SJCRH30 (cell line): Measurements from ENCODE around the gene PAK1IP1. TPM values are rescaled to one million over a fixed set of nuclear protein-coding genes. Genes with fewer than 3 reads are reported as not detected.
"Not testable (repeated sequence)": the region's sequence is repeated elsewhere in the genome, so short reads cannot be mapped to it uniquely, and the experiment has no call there.

Experiments
- DNase-seq, 2 experiments: peaks; one replicate each; pipeline ENCODE4 v3.0.0-alpha.2; 2015 to 2020
- H3K27ac ChIP-seq: fragments of 250-450 bp; sonication (Bioruptor Pico); 2 replicates; pipeline ENCODE4 v1.5.1; 2020; ENCODE audit warnings: mild to moderate bottlenecking, moderate library complexity
- H3K27me3 ChIP-seq: fragments of 250-450 bp; sonication (Bioruptor Pico); 2 replicates; pipeline ENCODE4 v1.5.1; 2020; ENCODE audit warnings: mild to moderate bottlenecking, moderate library complexity
- H3K36me3 ChIP-seq: fragments of 250-450 bp; sonication (Bioruptor Pico); 2 replicates; pipeline ENCODE4 v1.5.1; 2020; ENCODE audit warnings: mild to moderate bottlenecking, moderate library complexity
- H3K4me1 ChIP-seq: fragments of 250-450 bp; sonication (Bioruptor Pico); 2 replicates; pipeline ENCODE4 v1.5.1; 2020; ENCODE audit warnings: mild to moderate bottlenecking, moderate library complexity
- H3K4me3 ChIP-seq: fragments of 250-450 bp; sonication (Bioruptor Pico); 2 replicates; pipeline ENCODE4 v1.5.1; 2020; ENCODE audit warnings: mild to moderate bottlenecking, moderate library complexity
- H3K9me3 ChIP-seq: fragments of 250-450 bp; sonication (Bioruptor Pico); replicated peaks from 2 replicates; pipeline ENCODE4 v1.5.1; 2020; ENCODE audit warnings: mild to moderate bottlenecking, moderate library complexity
- total RNA-seq: library from RNA; depleted of rRNA; stranded (reverse); fragments of >200 nt; shearing (Covaris generic); gene quantifications from 2 replicates; pipeline ENCODE4 v1.2.3, GENCODE V29; 2014; rRNA removed

Gene PAK1IP1
- total RNA-seq, 1 experiment from 2014 or later: 23.3 TPM

DNA sequence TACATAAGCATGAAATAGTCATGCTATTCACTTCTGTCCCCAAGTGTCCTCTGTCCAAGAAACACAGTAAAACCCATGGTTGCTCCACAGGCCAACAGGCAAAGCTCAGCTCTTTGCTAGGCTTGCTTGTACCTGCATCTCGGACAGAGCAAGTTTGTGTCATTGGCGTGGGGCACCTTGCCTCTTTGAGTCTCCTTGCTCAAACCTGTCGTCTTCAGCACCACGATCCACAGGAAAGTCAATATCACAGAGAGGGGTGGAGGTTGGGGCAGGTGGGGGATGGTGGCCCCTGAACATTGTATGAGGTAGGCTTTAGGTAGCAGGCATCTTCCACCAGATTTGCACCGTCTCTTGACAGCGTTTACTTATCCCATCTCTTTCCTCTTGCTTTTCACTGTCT is 48.7 kb downstream of the PAK1IP1 start:
- H3K4me1 ChIP-seq: 0 out of 2 replicates have a peak, but pooled peaks cover 2% of the 10 kb centered on the region

DNA sequence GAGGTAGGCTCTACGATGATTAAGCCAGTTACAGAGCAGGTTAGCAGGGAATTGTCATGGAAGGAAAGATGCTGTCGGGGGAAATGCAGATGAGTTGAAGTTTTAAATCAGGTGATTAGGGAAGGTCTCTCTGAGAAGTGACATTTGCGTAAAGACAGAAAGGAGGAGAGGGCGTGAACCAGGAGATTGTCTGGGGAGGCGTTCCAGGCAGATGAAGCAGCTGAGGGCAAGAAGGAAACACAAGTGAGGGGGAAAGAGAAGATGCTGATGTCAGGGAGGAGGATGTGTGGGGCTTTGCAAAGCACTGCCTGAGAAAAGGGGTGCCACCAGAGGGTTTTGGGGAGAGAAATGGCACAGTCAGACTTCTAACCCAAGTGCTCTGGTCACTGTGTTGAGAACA is 50.3 kb downstream of the PAK1IP1 start:
- Histone ChIP-seq H3K27me3 (no peaks in the 10 kb centered on the region), H3K9me3 (no peaks in the 10 kb centered on the region), H3K4me1 (0 out of 2 replicates have a peak, but pooled peaks cover 2% of the 10 kb centered on the region), H3K27ac (no peak overlapping the region), H3K4me3 (no peak overlapping the region), H3K36me3 (no peaks in the 10 kb centered on the region)
- DNase-seq: no peak

More for the DNA sequence above, 48.7 kb downstream of the PAK1IP1 start:
- Histone ChIP-seq H3K27me3 (no peaks in the 10 kb centered on the region), H3K36me3 (no peaks in the 10 kb centered on the region), H3K4me3 (no peak overlapping the region), H3K27ac (no peak overlapping the region), H3K9me3 (no peaks in the 10 kb centered on the region)
- no peak for DNase-seq

DNA sequence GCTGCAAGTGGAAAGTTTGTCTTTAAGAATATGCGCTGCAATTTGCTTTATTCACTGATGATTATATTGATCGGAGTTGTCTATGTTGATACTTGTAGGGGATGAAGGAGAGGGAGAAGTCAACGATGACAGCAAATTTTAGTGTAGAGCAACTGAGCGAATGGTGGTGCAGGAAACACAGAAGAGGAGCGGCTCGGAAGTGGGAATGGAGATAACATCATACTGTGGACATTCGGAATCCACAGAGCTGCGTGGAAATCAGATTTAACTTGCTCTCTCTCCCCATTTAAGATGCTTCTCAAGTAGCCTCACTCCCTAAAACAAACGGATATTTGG is 52.1 kb downstream of the PAK1IP1 start:
- H3K27ac ChIP-seq: peak overlapping the region; percentile 37; the same call in 1 of the 2 replicates
- peak overlapping the region; percentile 66 for H3K4me3 ChIP-seq
- no peak for DNase-seq
- H3K36me3 ChIP-seq: peaks cover 2% of the 10 kb centered on the region; the same call in 1 of the 2 replicates
- no peaks in the 10 kb centered on the region for H3K9me3 ChIP-seq
- no peaks in the 10 kb centered on the region for H3K27me3 ChIP-seq
- no peaks in the 10 kb centered on the region for H3K4me1 ChIP-seq

DNA sequence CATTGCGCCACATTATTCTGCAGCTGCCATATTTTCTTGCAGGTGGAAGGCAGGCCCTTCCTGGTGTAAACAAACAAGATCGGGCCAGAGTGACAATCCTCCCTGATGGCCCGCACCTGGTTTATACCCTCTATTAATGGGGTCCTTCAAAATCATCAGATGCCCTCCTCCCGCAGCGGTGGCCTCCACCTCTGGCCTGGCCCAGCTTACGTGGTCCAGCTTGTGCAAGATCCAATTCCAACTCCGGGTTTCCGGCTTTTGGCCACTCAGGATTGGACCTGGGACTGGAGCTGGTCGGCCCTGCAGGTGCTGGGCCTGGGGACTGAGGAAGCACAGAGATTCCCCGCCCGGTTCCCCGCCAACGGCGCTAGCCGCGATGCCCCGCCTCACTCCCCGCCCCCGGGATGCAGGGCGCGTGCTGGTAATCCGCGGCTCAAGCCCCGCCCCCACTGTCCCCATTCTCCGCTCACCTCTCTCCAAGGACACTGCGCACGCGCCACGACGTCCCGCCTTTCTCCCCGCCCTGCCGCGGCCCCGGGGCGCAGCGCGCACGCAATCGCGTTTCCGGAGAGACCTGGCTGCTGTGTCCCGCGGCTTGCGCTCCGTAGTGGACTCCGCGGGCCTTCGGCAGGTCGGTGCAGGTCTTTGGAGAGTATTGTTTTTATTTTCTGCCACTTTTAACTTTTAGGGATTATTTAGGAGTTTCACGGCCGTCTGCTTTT is 52.6 kb downstream of the PAK1IP1 start, which contains the start of gene TMEM14B:
Gene TMEM14B, plus strand, starts transcription at position 555 of the 722 bp plus-strand sequence. CDS start 1,441 bp downstream, outside the sequence.
- Histone ChIP-seq H3K27me3 (no peaks in the 10 kb centered on the region), H3K4me1 (no peaks in the 10 kb centered on the region), H3K27ac (peak within 1 kb of the TSS; percentile 37; the same call in 1 of the 2 replicates)

DNA sequence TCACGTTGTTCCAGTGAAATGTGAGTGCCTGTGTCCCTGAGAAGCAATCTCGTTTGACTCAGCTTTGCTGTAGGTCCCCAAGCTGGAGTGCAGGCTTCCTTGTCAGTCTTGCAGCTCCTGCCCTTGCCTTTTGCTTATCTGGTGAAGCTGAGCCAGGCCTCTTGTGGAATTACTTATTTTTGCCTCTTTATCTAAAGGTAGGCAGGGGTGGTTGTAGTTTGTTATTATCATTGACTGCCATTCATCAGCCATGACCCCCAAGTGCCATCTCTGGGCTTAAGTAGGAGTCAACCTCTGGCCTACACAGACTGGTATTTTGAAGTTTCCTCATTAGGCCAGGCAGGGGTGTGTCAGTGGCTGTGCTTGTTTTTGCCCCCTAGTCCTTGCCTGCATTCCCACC is 55.0 kb downstream of the PAK1IP1 start:
- H3K9me3 ChIP-seq: no peaks in the 10 kb centered on the region
- H3K36me3 ChIP-seq: peaks cover 2% of the 10 kb centered on the region; the same call in 1 of the 2 replicates
- no peaks in the 10 kb centered on the region for H3K4me1 ChIP-seq
- no peaks in the 10 kb centered on the region for H3K27me3 ChIP-seq
- H3K4me3 ChIP-seq: no peak overlapping the region
- DNase-seq: no peak
- no peak overlapping the region for H3K27ac ChIP-seq

More for the DNA sequence above, 52.6 kb downstream of the PAK1IP1 start, which contains the start of gene TMEM14B:
- Histone ChIP-seq H3K36me3 (peaks cover 2% of the 10 kb centered on the region; the same call in 1 of the 2 replicates), H3K9me3 (no peaks in the 10 kb centered on the region), H3K4me3 (peak within 1 kb of the TSS; percentile 66)
- peak; percentile 96 for DNase-seq

DNA sequence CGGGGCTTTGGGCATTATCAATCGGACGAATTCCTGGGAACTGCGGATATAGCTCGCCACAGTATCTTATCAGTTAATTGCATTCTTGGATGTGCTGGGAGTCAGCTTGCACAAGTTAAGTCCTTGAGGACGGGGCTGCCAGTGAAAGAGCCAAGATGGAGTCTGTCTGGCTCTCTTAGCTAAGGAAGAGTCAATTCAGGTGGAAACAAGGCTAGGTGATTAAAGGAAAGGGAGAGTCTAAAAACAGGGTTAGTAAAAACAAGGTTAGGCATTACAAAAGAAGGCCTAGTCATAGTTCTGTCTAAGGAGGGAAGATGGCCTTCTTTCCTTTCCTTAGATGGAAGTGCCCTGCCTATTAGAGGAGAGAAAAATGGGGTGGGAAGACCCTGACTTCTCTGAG is 55.8 kb downstream of the PAK1IP1 start:
- not testable (repeated sequence) for H3K36me3 ChIP-seq, H3K4me3 ChIP-seq, H3K4me1 ChIP-seq, DNase-seq, H3K27ac ChIP-seq, H3K9me3 ChIP-seq, H3K27me3 ChIP-seq

DNA sequence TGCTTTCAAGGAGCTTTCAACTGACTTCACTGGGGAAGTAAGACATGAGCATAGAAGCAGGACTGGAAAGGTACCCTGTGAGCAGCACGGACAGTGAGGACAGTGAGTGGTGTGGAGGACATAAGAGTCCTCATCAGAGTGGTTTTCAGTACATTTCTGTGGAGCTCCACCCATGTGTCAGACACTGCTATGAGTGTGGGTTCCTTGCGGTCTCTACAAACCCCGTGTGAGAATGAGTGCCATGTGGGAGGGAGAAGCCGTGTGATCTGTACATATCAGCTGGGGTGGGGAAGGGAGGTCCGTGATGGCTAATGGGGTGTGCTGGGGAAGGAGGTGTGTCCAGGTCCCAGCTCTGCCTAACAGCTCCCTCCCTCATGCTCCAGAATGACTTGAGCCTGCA is 57.0 kb downstream of the PAK1IP1 start:
- not testable (repeated sequence) for H3K9me3 ChIP-seq, H3K4me1 ChIP-seq, H3K27me3 ChIP-seq, DNase-seq, H3K4me3 ChIP-seq, H3K27ac ChIP-seq, H3K36me3 ChIP-seq

DNA sequence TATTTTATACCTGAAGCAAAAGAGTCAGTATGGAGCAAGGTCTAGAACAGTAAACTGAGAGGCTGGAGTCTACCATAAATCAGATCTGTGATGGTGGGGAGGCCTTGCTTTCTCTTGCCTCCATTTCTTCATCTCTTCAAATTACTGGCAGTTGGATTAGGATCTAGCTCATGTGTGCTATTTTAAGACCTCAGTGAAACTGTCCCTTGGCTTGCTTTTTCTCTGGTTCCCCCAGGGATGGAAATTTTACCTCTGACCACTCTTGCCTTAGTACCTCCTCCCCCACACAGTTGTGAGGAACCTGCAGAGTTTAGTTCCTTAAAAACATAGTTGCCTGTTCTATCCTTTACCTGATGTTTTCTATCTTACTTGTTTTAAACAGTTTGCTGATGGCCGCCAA is 61.3 kb downstream of the PAK1IP1 start:
- Histone ChIP-seq H3K4me3 (no peak overlapping the region), H3K27me3 (no peaks in the 10 kb centered on the region), H3K4me1 (peaks cover 8% of the 10 kb centered on the region), H3K36me3 (peaks cover 7% of the 10 kb centered on the region), H3K27ac (no peak overlapping the region), H3K9me3 (no peaks in the 10 kb centered on the region)
- no peak for DNase-seq

Other genes with a start within 250 kb of the PAK1IP1 start
- gene GCNT2, start 173.6 kb upstream of the PAK1IP1 start, total RNA-seq: 0.14 and 0.28 TPM in 2 replicates
- gene C6orf52, start 356 bp upstream of the PAK1IP1 start, total RNA-seq: not detected in 2 replicates
- gene TMEM14C, start 28.1 kb downstream of the PAK1IP1 start, total RNA-seq: 92.3 and 97.2 TPM in 2 replicates
- gene TMEM14B, start 52.8 kb downstream of the PAK1IP1 start, total RNA-seq: 68.8 and 73.7 TPM in 2 replicates
- gene MAK, start 143.6 kb downstream of the PAK1IP1 start, total RNA-seq: 0.18 and 0.51 TPM in 2 replicates
- gene GCM2, start 187.1 kb downstream of the PAK1IP1 start, total RNA-seq: 0.05 TPM in 1 of 2 replicates, not detected in the other
- 3.0 and 3.5 TPM in 2 replicates for gene SYCP2L, start 192.1 kb downstream of the PAK1IP1 start, total RNA-seq